HG02981 (cell line): Measurements from ENCODE around the gene CCDC154.

Experiments
- ATAC-seq: cut with Tn5 transposase; IDR thresholded peaks from one replicate; pipeline ENCODE4 v1.9.1; 2021; ENCODE audit warnings: mild to moderate bottlenecking, moderate library complexity; ENCODE audit not compliant: unreplicated experiment

CCDC154 gene

DNA sequence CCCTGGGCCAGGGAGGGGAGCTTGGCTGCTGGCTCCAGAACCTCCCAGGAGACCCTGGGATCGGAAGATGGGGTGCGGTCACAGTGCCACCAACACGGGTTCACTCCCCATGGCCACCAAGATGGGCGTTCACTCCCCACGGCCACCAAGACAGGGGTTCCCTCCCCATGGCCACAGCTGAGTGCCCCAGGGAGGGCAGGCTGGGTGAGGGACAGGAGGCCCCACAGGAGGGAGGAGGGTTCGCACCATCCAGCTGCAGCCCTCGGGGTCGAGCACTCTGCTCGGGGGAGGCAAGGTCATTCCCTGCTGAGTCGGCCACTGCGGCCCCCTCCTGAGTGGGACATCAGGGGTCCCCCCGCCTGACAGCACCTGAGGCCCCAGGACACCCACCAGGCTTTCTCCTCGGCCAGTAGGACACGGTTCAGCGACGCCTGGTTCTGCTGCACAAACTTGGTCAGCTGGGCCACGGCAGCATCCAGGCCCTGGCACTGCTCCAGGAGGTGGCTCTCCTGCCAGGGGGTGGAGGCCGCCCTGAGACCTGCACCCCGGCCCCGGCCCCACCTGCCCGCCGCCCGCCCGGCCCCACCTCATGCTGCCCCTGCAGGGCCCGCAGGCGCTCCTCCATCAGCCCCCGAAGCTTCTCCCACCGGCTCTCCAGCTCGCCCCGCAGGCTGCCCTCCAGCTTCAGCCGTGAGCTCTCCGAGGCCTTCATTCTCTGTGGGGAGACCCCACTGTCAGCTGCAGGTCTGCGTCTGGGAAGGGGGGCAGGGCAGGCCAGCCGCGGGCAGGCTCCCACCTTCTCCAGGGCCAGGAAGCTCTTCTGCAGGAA lies 5.9 kb downstream of the CCDC154 start:
- ATAC-seq: no peak

DNA sequence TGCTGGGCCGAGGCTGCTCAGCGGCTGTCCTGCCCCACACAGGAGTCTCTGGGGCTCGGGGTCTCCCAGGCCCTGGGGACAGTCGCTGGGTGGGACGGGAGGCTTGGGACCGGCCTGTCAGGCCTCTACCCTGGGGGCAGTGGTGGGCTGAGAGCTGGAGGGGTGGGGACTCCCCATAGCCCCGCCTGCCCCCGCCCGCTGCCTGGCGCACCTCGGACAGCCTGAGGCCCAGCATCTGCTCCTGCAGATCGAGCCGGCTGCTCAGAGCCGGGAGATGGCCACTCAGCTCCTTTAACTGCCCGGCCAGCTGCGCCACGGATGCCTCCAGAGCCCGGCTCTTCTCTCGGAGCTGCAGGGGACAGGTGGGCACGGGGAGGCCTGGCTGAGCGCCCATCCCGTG lies 6.8 kb downstream of the CCDC154 start:
- ATAC-seq: no peak

DNA sequence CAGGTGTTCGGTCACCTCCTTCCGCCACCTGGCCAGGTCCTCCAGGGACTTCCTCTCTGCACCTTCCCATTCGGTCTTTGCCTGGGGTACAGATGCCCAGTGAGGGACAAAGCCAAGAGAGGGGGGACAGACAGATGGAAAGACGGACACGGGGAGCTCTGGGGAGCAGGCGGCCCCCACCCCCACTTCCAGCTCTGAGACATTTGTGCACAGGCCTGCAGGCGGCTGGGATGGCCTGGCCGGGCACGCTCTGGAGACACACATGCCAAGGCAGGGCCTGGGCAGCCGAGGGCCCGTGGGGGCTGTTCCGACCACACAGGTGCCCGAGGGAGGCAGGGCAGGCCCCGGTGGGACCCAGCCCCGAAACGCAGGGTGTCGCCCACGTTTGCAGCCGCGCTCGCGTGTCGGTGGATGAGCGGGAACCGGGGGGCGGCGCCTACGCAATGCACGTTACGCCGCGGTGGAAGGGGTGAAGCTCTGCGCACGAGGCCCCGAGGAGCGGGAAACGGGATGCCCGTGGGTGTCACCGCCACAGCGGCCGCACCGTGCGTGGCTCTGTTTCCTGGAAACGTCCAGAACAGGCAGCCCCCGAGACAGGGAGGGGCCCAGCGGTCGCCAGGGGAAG lies 7.5 kb downstream of the CCDC154 start:
- ATAC-seq: no peak

DNA sequence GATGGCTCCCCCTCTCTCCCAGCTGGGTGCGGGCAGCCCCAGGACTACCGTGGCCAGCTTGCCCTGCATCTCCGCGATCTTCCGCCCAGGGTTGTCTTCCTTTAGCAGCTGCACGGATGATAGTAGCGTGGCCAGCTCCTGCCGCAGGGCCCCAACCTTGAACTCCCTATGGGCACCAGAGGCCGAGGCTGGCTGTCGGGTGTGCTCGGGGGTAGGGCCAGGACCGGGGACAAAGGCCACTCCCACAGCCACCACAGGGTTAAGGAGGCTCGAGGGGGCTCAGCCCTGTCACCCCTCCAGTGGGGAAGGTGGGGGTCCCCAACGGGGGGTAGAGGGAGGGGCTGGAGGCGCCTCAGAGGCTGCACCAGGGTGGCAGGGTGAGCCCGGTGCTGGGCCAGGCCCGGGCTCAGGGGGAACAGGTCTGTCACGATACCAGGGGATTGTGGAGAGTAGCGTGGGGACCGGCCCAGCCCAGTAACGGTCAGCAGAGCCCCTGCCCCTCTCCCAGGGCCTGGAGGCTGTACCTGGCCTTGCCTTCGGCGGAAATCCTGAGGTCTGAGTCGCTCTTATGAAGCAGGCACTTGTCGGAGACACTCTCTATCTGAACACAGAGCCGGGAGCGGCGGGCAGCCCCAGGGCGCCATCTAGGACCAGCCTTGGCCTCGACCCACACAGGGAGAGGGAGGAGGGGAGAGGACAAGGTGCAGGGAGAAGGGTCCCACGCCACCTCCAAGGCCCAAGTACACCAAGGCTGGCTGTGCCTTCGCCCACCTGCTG lies 8.2 kb downstream of the CCDC154 start:
- ATAC-seq: no peak

DNA sequence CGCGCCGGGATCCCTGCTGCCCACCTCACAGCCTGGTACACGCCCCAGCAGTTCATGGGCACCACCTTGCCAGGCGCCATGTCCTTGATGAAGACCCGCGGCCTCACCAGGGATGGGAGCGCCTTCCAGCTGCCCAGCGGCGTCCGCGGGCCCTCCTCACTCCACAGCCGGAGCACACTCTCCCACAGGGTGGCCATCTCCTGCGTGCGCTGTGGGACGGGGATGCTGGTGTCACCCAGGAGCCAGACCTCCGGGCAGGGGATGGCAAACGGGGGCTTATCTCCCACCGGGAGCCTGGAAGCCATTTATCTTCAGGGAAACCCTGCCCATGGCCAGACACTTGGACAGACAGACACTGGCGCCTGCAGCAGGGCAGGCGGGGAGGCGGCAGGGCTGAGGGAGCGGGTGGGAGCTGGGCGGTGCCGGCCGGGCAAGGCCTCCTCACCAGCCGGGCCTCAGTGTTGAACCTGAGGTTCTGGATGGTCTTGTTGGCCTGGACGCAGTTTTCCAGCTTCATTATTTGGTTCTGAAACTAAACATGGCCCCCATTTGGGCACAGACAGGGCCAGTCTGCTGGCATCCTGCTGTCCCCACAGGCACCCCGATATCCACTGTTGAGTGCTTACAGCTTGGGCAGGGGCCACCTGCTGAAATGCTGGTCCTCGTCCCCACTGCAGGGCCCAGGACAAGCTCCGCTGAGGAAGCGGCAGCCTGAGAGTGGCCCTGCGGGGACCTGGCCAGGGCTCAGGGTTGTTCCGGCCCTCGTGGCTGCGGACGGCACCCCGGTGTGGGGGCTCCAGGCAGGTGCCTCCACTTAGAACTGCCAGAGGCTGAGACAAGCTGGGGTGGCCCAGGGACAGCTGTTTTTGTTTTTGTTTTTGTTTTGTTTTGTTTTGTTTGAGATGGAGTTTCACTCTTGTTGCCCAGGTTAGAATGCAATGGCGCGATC lies 9.4 kb downstream of the CCDC154 start:
- no peak for ATAC-seq

DNA sequence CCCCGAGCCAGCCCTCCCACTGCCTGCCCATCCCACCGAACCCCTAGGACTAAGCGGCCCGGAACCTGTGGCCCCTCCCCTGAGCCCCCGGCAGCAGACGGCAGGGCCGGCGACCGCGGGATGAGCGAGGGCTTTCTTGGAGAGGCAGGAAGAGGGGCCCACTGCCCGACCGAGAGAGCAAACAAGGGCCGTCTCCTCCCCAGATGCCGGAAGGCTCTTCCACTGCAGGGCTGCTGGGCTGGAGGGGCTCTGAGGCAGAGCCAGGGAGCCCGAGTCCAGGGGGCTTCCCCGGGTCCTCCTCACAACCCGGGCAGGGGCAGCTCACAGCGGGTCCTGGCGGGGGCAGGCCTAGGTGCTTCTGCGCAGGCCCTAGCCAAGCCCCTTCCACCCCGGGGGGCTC lies 10.6 kb downstream of the CCDC154 start:
- ATAC-seq: no peak

DNA sequence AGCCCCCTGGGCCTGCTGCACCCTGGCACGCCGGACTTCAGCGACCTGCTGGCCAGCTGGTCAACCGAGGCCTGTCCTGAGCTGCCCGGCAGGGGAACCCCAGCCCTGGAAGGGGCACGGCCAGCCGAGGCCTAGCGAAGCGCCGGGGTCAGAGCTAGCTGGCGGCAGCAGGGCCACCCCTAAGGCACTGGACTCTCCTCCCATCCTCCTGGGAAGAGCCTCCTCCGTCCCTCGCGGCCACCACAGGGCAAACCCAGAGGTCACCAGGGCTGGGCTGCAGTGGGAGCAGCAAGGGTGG lies 11.1 kb downstream of the CCDC154 start:
- ATAC-seq: no peak

DNA sequence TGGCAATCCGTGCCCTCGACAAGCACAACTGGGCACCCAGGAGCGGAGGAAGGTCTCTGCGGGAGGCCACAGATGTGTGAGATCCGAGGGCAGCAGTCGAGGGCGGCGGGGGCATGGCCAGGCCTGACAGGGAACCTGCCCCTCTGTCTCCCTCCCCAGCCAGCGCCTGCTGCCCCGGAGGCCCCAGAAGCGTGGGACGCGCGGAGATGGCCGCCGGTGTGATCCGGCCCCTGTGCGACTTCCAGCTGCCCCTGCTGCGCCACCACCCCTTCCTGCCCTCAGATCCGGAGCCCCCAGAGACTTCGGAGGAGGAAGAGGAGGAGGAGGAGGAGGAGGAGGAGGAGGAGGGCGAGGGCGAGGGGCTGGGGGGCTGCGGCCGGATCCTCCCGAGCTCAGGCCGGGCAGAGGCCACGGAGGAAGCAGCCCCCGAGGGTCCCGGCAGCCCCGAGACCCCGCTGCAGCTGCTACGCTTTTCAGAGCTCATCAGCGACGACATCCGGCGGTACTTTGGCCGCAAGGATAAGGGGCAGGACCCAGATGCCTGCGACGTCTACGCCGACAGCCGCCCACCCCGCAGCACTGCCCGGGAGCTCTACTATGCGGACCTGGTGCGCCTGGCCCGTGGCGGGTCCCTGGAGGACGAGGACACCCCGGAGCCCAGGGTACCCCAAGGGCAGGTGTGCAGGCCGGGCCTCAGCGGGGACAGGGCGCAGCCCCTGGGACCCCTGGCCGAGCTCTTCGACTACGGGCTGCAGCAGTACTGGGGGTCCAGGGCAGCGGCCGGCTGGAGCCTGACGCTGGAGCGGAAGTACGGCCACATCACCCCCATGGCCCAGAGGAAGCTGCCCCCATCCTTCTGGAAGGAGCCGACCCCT lies 11.7 kb downstream of the CCDC154 start:
- no peak for ATAC-seq

DNA sequence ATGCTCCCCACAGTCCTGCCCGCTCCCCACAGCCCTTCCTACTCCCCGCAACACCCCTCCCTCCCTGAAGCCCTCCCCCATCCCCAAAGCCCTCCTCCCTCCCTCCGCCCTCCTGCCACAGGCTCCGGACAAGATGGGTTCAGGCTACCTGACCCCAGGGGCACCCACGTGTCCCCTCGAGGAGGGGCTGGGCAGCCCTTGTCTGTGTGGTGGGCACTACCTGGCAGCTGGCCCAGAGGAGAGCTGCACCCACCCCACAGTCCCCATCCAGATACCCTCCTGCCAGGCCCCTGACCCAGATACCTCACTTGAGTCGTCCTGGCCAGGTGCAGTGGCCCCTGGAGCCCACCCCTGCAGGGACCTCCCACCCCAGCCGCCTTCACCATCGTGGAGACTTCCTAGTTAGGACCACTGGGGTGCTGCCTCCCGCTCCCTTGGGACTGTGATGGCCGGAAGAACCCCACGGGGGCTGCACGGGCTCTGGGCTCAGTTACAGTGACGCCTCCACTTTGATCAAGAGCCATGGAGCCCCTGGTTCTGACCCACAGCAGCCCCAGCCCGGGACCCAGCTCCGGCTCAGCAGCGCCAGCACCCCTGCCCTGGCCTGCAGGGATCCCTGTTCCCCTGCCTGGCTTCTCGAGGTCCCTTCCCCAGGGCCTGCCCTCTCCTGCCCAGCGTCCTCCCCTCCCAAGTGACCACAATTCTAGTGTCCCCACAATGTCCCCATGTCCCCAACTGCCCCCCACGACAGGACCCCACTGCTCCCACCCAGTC lies 12.7 kb downstream of the CCDC154 start:
- ATAC-seq: no peak

DNA sequence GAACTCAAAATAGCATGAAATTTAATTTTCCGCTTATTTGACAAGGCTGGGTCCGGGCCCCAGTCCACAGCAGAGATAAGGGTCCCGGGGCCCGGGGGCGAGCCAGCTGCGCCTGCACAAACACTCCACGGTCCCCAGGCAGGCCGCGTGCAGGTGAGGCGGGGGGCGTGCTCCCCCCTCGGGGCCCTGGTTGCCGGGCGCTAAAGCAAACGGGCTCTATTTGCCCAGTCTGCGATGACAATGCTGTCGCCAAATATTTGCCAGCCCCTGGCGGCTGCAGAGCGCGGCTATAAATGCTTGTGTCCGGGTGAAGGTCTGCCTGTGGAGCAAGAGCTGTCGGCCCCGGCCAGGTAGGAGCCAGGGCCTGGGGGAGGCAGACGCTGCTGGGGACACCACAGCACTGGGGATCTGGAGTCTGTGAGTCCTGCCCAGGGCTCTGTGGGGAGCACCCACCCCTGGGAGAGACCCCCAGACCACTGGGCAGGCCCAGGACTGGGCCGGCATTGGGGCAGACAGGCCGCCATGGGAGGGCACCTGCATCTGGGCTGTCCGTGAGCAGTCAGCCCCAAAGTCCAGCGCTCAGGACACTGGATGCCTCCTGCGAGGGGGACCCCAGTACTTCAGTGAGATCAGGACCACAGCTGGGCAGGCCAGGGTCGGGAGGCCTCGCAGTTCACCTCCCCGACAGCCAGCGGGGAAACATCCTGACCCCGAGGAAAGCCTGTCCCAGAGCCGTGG lies 13.4 kb downstream of the CCDC154 start, which contains the start of gene PERCC1:
Gene PERCC1 (plus strand): TSS at position 320 of the 738 bp plus-strand sequence. CDS start 1,516 bp downstream, outside the sequence.
- no peak for ATAC-seq

DNA sequence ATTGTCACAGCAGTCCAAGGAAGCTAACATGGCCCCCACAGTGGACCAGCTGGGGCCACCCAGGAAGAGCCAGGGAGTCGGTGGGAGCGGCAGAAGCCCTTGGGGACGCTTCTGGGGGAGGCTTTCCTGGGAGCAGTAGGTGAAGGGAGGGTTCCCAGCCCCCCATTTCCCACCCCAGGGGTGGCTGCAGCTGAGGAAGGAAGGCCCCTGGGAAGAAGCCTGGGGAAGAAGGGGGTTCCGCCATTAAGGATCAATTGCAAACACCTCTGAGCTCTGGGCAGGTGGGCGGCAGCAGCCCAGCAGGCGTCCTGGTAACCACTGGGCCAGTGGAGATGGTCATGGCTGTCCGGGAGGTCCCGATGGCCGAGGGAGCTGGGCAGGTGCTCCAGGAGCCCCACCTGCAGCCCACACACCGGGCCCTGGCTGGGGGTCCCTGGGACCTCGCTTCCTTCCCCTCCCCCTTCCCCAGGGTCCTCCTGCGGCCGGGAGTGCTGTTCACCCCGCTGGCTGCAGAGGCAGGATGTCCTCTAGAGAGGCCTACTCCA lies 14.1 kb downstream of the CCDC154 start:
- ATAC-seq: no peak

DNA sequence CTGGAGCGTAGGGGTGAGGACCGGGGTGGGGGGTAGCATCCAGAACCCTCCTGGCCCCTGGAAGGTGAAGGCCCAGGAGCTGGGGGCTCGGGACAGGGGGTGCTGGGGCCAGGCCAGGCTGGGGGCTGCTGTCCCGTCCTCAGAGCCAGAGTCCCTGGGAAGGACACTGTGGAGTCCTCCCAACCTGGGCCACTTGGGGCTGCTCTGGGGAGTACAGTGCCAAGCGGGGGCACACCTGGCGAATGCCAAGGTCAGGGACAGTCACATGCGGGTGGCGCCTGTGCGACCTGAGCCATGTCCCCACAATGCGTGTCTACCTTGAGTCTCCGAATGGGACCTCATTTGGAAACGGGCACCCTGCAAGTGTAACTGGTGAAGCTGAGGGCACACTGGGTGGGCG lies 14.7 kb downstream of the CCDC154 start:
- ATAC-seq: no peak

DNA sequence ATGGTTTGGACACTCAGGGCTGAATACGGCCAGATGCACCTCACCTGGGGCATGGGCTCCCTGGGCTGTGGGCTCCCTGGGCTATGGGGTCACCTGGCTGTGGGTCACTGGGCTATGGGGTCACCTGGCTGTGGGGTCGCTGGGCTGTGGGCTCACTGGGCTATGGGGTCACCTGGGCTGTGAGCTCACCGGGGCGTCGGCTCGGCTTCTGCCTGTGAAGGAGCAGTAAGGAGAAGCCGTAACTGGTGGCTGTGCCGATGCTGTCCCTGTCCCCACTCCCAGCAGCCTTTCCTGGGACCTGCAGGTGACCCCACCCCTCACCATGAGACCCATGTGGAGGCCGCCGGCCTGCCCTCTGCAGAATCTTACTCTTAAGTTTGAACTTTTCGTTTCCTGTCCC lies 15.3 kb downstream of the CCDC154 start:
- ATAC-seq: no peak

DNA sequence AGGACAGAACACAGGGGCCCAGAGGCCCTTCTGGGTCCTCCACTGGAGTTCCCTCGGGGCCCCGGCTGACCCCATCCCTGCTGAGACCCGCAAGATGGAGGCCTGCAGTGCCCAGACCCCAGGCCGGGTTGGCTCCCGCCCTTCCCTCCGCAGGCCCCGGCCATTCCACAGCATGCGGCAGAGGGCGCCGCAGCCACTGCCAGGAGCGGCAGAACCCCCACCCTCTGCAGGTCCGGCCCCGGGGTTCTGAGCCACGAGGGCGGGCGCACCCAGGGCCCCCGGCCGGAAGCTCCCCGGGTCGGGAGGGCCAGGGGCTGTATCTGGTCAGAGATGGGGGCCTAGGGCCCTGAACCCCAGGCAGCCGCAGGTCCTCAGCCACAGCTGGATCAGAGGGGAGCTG lies 15.8 kb downstream of the CCDC154 start:
- no peak for ATAC-seq

DNA sequence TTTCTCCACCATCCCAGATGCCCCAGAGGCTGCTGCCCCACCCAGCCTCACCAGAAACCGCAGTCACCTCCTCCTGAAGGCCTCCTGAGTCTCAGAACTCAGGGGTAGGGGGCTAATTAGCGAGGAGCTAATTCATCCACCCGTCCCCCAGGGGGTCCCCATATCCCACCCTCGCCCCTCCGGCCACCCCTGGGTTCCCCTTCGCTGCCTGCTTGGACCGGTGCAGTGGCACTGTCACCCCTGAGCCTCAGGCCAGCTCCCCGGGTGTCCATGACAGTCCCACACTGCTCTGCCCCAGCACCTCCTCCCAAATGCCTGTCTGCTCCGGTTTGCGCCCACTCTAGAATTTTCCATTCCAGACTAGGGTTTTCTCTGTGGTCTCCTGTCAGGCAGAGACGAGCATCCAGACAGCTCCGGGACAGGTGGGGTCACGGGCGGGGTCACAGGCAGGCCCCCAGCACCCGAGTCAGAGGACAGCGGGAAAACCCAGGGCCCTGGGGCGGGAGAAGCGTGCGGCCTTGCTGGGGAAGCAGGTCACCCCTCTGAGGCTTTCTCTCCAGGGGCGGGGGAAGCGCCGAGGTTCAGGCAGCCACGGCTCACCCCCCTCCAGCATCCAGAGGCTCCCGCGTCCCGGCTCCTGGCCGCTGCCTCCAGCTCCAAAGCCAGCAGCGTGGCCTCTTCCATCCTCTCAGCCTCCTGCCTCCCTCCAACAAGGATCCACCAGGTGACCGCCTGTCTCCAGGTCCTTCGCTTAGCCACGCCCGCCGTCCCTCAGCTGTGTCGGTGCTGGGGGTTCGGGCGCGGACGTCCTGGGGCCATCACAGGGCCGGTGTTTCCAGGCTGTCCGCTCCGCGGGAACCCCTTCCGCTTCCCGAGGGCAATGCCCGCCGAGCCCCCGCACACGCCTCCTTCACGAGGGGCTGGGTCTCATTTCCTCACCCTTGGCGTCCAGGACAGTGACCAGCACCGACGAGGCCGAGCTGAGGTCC lies 16.6 kb downstream of the CCDC154 start:
- ATAC-seq: no peak

DNA sequence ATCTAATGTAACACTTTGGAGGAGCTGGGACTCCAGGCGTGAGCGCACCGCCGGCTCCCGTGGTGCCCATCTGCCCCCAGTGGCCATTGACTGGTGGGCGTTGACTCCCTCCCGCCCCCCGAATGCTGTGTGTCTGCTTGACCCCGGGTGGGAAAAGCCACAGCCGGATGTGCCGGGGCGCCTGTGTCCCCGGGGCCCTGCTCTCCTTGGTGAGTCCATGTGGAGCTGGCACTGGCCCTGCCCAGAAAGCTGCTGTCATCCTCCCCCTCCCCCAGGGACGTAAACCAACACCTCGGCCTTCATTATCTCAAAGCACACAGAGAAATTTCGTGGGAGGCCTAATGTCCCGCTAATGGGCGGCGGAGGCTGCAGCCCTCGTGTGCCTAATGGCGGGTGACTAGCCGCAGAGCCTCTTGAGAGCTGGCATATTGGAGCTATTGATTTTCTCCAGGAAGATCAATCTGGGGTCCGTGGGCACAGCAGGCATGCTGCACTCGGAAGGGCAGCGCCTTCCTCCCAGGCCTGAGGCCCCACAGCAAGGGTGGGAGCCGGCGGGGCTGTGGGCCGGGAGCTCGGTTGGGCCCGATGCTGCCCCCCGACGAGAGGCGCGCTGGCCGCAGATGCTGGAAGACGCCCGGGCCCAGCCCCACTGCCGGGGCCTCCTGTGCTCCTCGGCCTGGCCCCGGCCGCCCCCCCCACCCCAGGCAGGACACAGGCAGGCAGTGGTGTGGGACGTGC lies 17.5 kb downstream of the CCDC154 start:
- no peak for ATAC-seq
